ENCODE results near the gene FARS2. TPM values are rescaled to one million over a fixed set of nuclear protein-coding genes. Genes with fewer than 3 reads are reported as not detected.

The FARS2 gene
- total and polyA plus RNA-seq, 2 donors (not counting 3 experiments of a cell fraction or from before 2014, with no cell fraction given), result 20.2 to 20.5 TPM

DNA sequence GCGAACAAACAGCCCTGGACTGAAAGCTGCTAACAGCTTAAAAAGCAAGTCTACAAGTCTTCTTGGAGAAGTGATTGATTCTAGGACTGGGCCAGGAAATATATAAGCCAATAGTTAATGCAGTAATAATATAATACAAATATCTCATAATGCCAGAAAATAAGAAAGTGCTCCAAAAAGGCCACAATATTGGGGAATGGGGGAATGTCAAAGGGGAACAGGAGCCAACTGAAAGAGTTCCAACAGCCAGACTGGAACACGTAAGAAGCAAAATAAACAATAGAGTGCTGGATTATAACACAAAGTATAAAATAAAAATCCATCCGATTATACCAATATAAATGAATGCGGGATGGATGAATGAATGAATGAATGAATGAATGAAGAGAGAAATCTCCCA is 449.6 kb downstream of the FARS2 start:
- no peaks in the 10 kb centered on the region for H3K9me1 ChIP-seq (replicated peaks; ENCODE audit: control insufficient read depth, extremely low read depth, insufficient read depth, low read length)
- H3K79me2 ChIP-seq (ENCODE audit: control insufficient read depth, insufficient read depth, low read length), result no peaks in the 10 kb centered on the region
- no peaks in the 10 kb centered on the region for H3K27me3 ChIP-seq (ENCODE audit: control insufficient read depth in 2 of 2, insufficient read depth in 2 of 2, low read length in 2 of 2)
- H3K4me2 ChIP-seq (ENCODE audit: insufficient read depth, low read length), result no peak overlapping the region
- H3K27ac ChIP-seq (ENCODE audit: insufficient read depth, low read depth, low read length), result no peak overlapping the region
- H4K20me1 ChIP-seq (replicated peaks; ENCODE audit: control insufficient read depth, extremely low read depth, insufficient read depth, low read length), result no peaks in the 10 kb centered on the region
- CTCF ChIA-PET, result no interaction called here
- dilution Hi-C loops (cut with MboI; ENCODE audit: extremely low pct_ligation_motif_present, low sequenced_read_pairs) (no loop called here), intact Hi-C loops (cut with micrococcal nuclease) (no loop called here)
- BruUV-seq (replicated peaks), result no TSS peak
- FAIRE-seq (no peak), DNase-seq (ENCODE audit: low read depth, low spot score) (no peak)
- TF ChIP-seq, protein P1, sequence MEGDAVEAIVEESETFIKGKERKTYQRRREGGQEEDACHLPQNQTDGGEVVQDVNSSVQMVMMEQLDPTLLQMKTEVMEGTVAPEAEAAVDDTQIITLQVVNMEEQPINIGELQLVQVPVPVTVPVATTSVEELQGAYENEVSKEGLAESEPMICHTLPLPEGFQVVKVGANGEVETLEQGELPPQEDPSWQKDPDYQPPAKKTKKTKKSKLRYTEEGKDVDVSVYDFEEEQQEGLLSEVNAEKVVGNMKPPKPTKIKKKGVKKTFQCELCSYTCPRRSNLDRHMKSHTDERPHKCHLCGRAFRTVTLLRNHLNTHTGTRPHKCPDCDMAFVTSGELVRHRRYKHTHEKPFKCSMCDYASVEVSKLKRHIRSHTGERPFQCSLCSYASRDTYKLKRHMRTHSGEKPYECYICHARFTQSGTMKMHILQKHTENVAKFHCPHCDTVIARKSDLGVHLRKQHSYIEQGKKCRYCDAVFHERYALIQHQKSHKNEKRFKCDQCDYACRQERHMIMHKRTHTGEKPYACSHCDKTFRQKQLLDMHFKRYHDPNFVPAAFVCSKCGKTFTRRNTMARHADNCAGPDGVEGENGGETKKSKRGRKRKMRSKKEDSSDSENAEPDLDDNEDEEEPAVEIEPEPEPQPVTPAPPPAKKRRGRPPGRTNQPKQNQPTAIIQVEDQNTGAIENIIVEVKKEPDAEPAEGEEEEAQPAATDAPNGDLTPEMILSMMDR (IDR thresholded peaks at IDR 0.05; ENCODE audit: extremely low read depth in 1 of 2, insufficient read depth in 1 of 2, low read depth in 1 of 2, low read length in 2 of 2), result no peak
- TF ChIP-seq, protein P2, sequence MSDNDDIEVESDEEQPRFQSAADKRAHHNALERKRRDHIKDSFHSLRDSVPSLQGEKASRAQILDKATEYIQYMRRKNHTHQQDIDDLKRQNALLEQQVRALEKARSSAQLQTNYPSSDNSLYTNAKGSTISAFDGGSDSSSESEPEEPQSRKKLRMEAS (IDR thresholded peaks at IDR 0.05; ENCODE audit: insufficient read depth, insufficient read length), result no peak
- TF ChIP-seq POLR2AphosphoS5 (IDR thresholded peaks at IDR 0.05; ENCODE audit: insufficient read depth, low read depth, low read length) (no peak), GATA2 (IDR thresholded peaks at IDR 0.05; ENCODE audit: insufficient read depth, insufficient read length, low read depth, low read length) (no peak), POLR2A (IDR thresholded peaks at IDR 0.05; ENCODE audit: low read depth, low read length) (no peak), FOS (IDR thresholded peaks at IDR 0.05; ENCODE audit: borderline replicate concordance, insufficient read depth, low read length) (no peak), EZH2 (IDR thresholded peaks at IDR 0.05; ENCODE audit: borderline replicate concordance, low read depth, low read length, severe bottlenecking) (no peak), MYC (IDR thresholded peaks at IDR 0.05; ENCODE audit: low read depth, low read length) (no peak), JUN (IDR thresholded peaks at IDR 0.05; ENCODE audit: borderline replicate concordance, insufficient read depth, insufficient read length, low read depth) (no peak)
- H2AFZ ChIP-seq (ENCODE audit: low read depth, low read length), result no peak overlapping the region
- no peak overlapping the region for H3K9ac ChIP-seq (replicated peaks; ENCODE audit: extremely low read depth, insufficient read depth, low read length)
- H3K36me3 ChIP-seq (ENCODE audit: control insufficient read depth in 2 of 2, extremely low read depth in 1 of 2, insufficient read depth in 2 of 2, low read length in 2 of 2), result no peaks in the 10 kb centered on the region
- H3K9me3 ChIP-seq (replicated peaks; ENCODE audit: control insufficient read depth, insufficient read depth, low read length), result no peaks in the 10 kb centered on the region
- H3K4me3 ChIP-seq (replicated peaks in 1 of 3; ENCODE audit: insufficient read depth in 1 of 3, low read depth in 1 of 3, low read length in 3 of 3), result no peak overlapping the region
- no peaks in the 10 kb centered on the region for H3K4me1 ChIP-seq (ENCODE audit: control insufficient read depth, extremely low read depth, insufficient read depth, low read length)
- POLR2A ChIA-PET, result no interaction called here
